Panc1 (cell line): ENCODE measurements around the gene SAT1. TPM values are rescaled to one million over a fixed set of nuclear protein-coding genes. Genes with fewer than 3 reads are reported as not detected.
A peak's percentile ranks its signal among the peaks of the same experiment; 100 is the strongest.

Experiments used
- ATAC-seq: fragments of 200-7000 bp; cut with Tn5 transposase; 2 replicates; pipeline ENCODE4 v1.9.1; 2020; ENCODE audit warnings: mild to moderate bottlenecking, moderate library complexity
- BruUV-seq: library from RNA; stranded (reverse); fragments of 400-500 nt; replicated peaks from 2 replicates; lab custom pipeline; 2021; lab: Mats Ljungman, UMichigan
- CTCF ChIA-PET: fragments of 300-600 bp; sonication (Branson Sonifier 250); formaldehyde crosslinking; loops from one replicate; lab custom pipeline; 2022; ENCODE audit warnings: antibody characterized with exemption; lab: Charles Lee
- POLR2A ChIA-PET: fragments of 300-600 bp; sonication (Branson Sonifier 250); formaldehyde crosslinking; loops from one replicate; lab custom pipeline; 2022; ENCODE audit warnings: antibody characterized with exemption; lab: Charles Lee
- DNase-seq: peaks from one replicate; pipeline ENCODE4 v3.0.0-alpha.2; 2010; ENCODE audit warnings: low read depth, low spot score
- H3K27ac ChIP-seq: 2 replicates; pipeline ENCODE4 v1.5.1; 2011; ENCODE audit warnings: mild to moderate bottlenecking, low read length, inconsistent platforms
- H3K27me3 ChIP-seq: fragments of 200-500 bp; sonication (Bioruptor generic); 2 replicates; pipeline ENCODE4 v1.6.0; 2014; ENCODE audit warnings: low read length, inconsistent platforms; ENCODE audit not compliant: control insufficient read depth, insufficient read depth
- H3K36me3 ChIP-seq: fragments of 200-500 bp; sonication (Bioruptor generic); 2 replicates; pipeline ENCODE4 v1.5.1; 2014; ENCODE audit warnings: inconsistent platforms, mild to moderate bottlenecking, low read length, moderate library complexity; ENCODE audit not compliant: control insufficient read depth, insufficient read depth
- H3K4me1 ChIP-seq: 2 replicates; pipeline ENCODE4 v1.5.1; 2011; ENCODE audit warnings: inconsistent platforms, mild to moderate bottlenecking, low read length, moderate library complexity; ENCODE audit not compliant: control insufficient read depth, insufficient read depth
- H3K4me3 ChIP-seq, 2 experiments: 2 replicates each; pipeline ENCODE4 v1.5.1; 2011 to 2012; ENCODE audit warnings: low read depth in 2 of 2, low read length in 2 of 2, mild to moderate bottlenecking in 2 of 2, inconsistent platforms in 1 of 2, moderate library complexity in 1 of 2
- H3K9me3 ChIP-seq: fragments of 200-500 bp; sonication (Bioruptor generic); 2 replicates; pipeline ENCODE4 v1.5.1; 2014; ENCODE audit warnings: low read depth, mild to moderate bottlenecking, inconsistent platforms, low read length, moderate library complexity; ENCODE audit not compliant: control insufficient read depth, insufficient read depth
- CTCF ChIP-seq: fragments of 450-650 bp; IDR thresholded peaks from 2 replicates; pipeline ENCODE4 v1.5.1; 2017; ENCODE audit warnings: mild to moderate bottlenecking
- POLR2AphosphoS5 ChIP-seq: IDR thresholded peaks from 2 replicates; pipeline ENCODE4 v1.6.1; 2012; ENCODE audit warnings: mild to moderate bottlenecking, low read depth, low read length, moderate library complexity
- REST ChIP-seq, 2 experiments: IDR thresholded peaks; 2 replicates each; pipeline ENCODE4 v1.6.1; 2011 to 2012; ENCODE audit warnings: low read depth in 2 of 2, control low read depth in 1 of 2, low read length in 1 of 2, mild to moderate bottlenecking in 1 of 2, moderate library complexity in 1 of 2; ENCODE audit not compliant: insufficient read depth in 1 of 2
- SIN3A ChIP-seq: IDR thresholded peaks from 2 replicates; pipeline ENCODE4 v1.6.1; 2012; ENCODE audit warnings: low read depth, mild to moderate bottlenecking, low read length, moderate library complexity, borderline replicate concordance; ENCODE audit not compliant: insufficient read depth
- TCF7L2 ChIP-seq: IDR thresholded peaks from 2 replicates; pipeline ENCODE4 v1.6.1; 2011; ENCODE audit warnings: mild to moderate bottlenecking, low read depth, low read length, inconsistent platforms
- in situ Hi-C: cut with HindIII; loops from 2 replicates; pipeline ENCODE4 v1.10.0; 2016; ENCODE audit warnings: low sequenced_read_pairs, low pct_unique_long_range_greater_than_20kb
- intact Hi-C: fragments of 100-400 bp; cut with micrococcal nuclease; formaldehyde crosslinking; loops from one replicate; pipeline ENCODE4 v1.10.0; 2022; ENCODE audit not compliant: unreplicated experiment
- total RNA-seq: library from RNA; stranded (reverse); gene quantifications from one replicate; pipeline ENCODE4 v1.2.1, GENCODE V29; 2021; ENCODE audit not compliant: unreplicated experiment

Gene SAT1
- total RNA-seq, 1 experiment from 2014 or later = 173 TPM

- Histone ChIP-seq H3K4me1 (no peaks in the 10 kb centered on the region), H3K36me3 (peaks cover 3% of the 10 kb centered on the region; the same call in 1 of the 2 replicates), H3K4me3 (no peak overlapping the region), H3K9me3 (no peaks in the 10 kb centered on the region), H3K27me3 (no peaks in the 10 kb centered on the region), H3K27ac (peak overlapping the region; percentile 65; the same call in 1 of the 2 replicates)
- TF ChIP-seq TCF7L2 (no peak), SIN3A (no peak), CTCF (no peak), POLR2AphosphoS5 (no peak), REST (IDR thresholded peaks at IDR 0.05; ENCODE audit: insufficient read depth in 1 of 2, low read depth in 2 of 2, low read length in 1 of 2) (no peak)
- intact Hi-C loops (no loop called here), in situ Hi-C loops (no loop called here)
- no TSS peak for BruUV-seq
- ChIA-PET POLR2A (interaction anchor here (0.6 to 1.6 kb wide), 3 partner anchors 18 to 109 kb away, joined by 3 to 9 read pairs (median 6); no protein-coding TSS in a partner anchor), CTCF (interaction anchor here (0.6 kb wide), 1 partner anchor 82 kb away, joined by 4 read pairs; no protein-coding TSS in a partner anchor)
- no peak for ATAC-seq
- no peak for DNase-seq
Measured at GRCh38 chrX:23790155-23790497, 7.2 kb downstream of the SAT1 start.

- H3K4me3 ChIP-seq = no peak overlapping the region
- no peaks in the 10 kb centered on the region for H3K4me1 ChIP-seq
- H3K27me3 ChIP-seq = no peaks in the 10 kb centered on the region
- intact Hi-C loops (no loop called here), in situ Hi-C loops (no loop called here)
- H3K9me3 ChIP-seq = no peaks in the 10 kb centered on the region
- TF ChIP-seq REST (IDR thresholded peaks at IDR 0.05; ENCODE audit: insufficient read depth in 1 of 2, low read depth in 2 of 2, low read length in 1 of 2) (no peak), SIN3A (no peak), POLR2AphosphoS5 (no peak), CTCF (no peak), TCF7L2 (peak; percentile 78; the same call in 1 of the 2 replicates)
- H3K27ac ChIP-seq = peak overlapping the region; percentile 44
- ChIA-PET POLR2A (no interaction called here), CTCF (no interaction called here)
- no peaks in the 10 kb centered on the region for H3K36me3 ChIP-seq
- DNase-seq = no peak
- no peak; the same call in 1 of the 2 replicates for ATAC-seq
- BruUV-seq = no TSS peak
Measured at GRCh38 chrX:23792861-23793553, 10.0 kb downstream of the SAT1 start.
